Myocyte (in vitro differentiated cells): ENCODE results near the gene SMIM10L2A. TPM values are rescaled to one million over a fixed set of nuclear protein-coding genes. Genes with fewer than 3 reads are reported as not detected.
"Not testable (repeated sequence)": the region's sequence is repeated elsewhere in the genome, so short reads cannot be mapped to it uniquely, and the experiment has no call there.

ENCODE experiments used
- DNase-seq: peaks from one replicate; pipeline ENCODE4 v3.0.0-alpha.2; 2012; ENCODE audit warnings: low read depth
- total RNA-seq: library from RNA; depleted of rRNA; stranded (reverse); fragments of >200 nt; gene quantifications from 2 replicates; pipeline ENCODE4 v1.2.3, GENCODE V29; 2014

Gene SMIM10L2A
- total RNA-seq, 1 donor from 2014 or later, result 0.08 TPM

- no peak for DNase-seq
Observed at GRCh38 chrX:135449637-135450550, 28.1 kb downstream of the SMIM10L2A start.

DNA sequence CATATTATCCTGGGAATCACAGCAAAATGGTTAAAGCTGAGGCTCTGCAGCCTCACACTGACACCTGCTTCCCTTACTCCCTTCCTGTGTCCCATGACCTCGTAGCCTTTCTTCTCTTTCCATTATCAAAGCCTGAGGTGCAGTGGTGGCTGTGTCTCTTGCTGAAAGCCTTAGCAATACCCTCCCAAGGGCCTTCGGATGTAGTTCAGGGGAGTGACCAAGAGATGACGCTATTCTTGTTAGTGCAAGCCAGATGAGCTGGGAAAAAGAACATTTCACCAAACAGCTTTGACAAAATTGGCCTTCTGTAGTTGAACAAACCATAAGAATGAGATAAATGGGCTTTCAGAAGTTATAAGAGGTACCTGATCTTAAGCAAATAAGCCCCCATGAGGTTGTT is 31.6 kb downstream of the SMIM10L2A start:
- DNase-seq, result no peak

- DNase-seq, result no peak
Observed at GRCh38 chrX:135454816-135455215, 33.1 kb downstream of the SMIM10L2A start.

DNA sequence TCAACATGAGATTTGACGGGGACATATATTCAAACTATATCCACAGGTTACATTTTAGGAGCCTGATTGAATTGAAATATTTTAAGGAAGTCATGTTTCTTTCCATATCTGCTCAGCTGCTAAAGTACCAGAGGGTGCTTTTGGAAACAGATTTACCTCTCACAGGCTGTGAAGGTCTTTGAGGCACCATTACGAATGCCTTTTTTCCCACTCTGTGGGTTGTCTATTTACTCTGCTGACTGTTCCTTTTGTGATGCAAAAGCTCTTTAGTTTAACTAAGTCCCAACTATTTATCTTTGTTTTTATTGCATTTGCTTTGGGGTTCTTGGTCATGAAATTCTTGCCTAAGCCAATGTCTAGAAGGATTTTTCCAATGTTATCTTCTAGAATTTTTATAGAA is 40.0 kb downstream of the SMIM10L2A start:
- not testable (repeated sequence) for DNase-seq

- no peak for DNase-seq
Observed at GRCh38 chrX:135463937-135464336, 42.2 kb downstream of the SMIM10L2A start.

GRCh38 chrX:135476378-135476777 is 54.6 kb downstream of the SMIM10L2A start:
- peak; percentile 0 for DNase-seq

GRCh38 chrX:135477576-135477975 is 55.8 kb downstream of the SMIM10L2A start:
- peak; percentile 74 for DNase-seq

Other genes starting within 250 kb of the SMIM10L2A start
- not detected in 2 replicates for gene ETDA, start 169.9 kb upstream of the SMIM10L2A start, total RNA-seq
- not detected in 2 replicates for gene ETDC, start 112.5 kb upstream of the SMIM10L2A start, total RNA-seq
- 5.9 and 6.0 TPM in 2 replicates for gene ZNF75D, start 77.8 kb upstream of the SMIM10L2A start, total RNA-seq
- 12.1 and 14.2 TPM in 2 replicates for gene ZNF449, start 77.1 kb upstream of the SMIM10L2A start, total RNA-seq
- 5.0 and 6.8 TPM in 2 replicates for gene INTS6L, start 98.7 kb downstream of the SMIM10L2A start, total RNA-seq